ENCODE data around the gene TRIM41. TPM values are rescaled to one million over a fixed set of nuclear protein-coding genes. Genes with fewer than 3 reads are reported as not detected.

Gene TRIM41
- total RNA-seq, 1 donor from 2014 or later = 28.8 TPM

DNA sequence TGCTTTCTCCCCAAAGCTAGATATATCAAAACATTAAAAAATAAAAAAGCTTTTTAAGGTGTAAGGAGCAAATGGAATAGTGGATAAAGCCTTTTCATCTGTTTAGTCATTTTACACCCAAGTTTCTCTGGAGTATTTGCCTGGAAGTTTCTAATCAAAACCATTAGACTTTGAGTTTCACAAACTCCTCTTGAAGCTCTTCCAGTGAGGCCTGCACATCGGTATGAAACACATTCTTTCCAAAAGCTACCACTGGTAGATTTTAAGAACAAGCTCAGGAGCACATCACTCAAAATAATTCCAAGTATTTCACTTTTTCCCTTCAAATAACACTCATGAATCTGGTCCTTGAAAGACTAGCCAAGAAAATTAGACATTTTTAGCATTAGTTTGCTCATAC lies 32.2 kb downstream of the TRIM41 start:
- Mint-ChIP-seq H3K9me3 (ENCODE audit: unreplicated experiment) (peaks cover 2% of the 10 kb centered on the region), H3K4me1 (ENCODE audit: low read depth, unreplicated experiment) (peaks cover 23% of the 10 kb centered on the region), H3K4me3 (ENCODE audit: unreplicated experiment) (no peak overlapping the region), H3K36me3 (ENCODE audit: unreplicated experiment) (no peaks in the 10 kb centered on the region), H3K27me3 (ENCODE audit: unreplicated experiment) (peaks cover 6% of the 10 kb centered on the region), H3K27ac (ENCODE audit: unreplicated experiment) (no peak overlapping the region)
- no peak for DNase-seq
- TF ChIP-seq, protein P1, sequence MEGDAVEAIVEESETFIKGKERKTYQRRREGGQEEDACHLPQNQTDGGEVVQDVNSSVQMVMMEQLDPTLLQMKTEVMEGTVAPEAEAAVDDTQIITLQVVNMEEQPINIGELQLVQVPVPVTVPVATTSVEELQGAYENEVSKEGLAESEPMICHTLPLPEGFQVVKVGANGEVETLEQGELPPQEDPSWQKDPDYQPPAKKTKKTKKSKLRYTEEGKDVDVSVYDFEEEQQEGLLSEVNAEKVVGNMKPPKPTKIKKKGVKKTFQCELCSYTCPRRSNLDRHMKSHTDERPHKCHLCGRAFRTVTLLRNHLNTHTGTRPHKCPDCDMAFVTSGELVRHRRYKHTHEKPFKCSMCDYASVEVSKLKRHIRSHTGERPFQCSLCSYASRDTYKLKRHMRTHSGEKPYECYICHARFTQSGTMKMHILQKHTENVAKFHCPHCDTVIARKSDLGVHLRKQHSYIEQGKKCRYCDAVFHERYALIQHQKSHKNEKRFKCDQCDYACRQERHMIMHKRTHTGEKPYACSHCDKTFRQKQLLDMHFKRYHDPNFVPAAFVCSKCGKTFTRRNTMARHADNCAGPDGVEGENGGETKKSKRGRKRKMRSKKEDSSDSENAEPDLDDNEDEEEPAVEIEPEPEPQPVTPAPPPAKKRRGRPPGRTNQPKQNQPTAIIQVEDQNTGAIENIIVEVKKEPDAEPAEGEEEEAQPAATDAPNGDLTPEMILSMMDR (IDR thresholded peaks at IDR 0.05; ENCODE audit: partially characterized antibody, unreplicated experiment) = no peak

DNA sequence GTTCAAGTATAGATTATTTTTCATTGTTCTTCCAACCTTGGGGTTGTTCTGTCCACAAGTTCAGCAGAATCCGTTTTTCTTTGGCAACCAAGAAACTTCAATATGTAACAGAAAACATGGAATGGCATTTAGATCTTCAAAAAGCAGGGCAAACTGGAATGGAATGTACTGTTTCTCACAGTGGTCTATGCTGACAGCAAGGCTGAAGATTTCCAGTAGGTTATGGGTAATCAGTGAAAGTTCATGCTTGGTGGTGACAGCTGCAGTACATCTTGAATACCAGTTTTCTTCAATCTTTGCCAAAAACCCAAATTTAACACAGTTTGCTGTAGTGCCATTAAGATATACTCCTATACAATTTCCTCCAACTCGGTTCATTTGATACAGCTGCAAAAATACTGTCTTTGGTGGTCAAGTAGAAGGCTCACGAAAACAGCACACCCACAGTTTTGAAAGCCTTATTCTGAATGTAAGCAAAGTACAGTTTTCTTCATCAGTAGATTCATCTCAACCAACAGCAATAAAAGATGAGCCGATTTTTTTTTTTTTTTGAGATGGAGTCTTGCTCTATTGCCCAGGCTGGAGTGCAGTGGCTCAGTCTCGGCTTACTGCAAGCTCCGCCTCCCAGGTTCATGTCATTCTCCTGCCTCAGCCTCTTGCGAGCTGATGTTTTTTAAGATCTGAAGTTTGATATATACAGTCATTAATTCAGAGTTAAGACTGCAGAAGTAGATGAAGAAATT lies 32.9 kb downstream of the TRIM41 start:
- TF ChIP-seq, protein P1 (IDR thresholded peaks at IDR 0.05; ENCODE audit: partially characterized antibody, unreplicated experiment) = no peak
- H3K27ac Mint-ChIP-seq (ENCODE audit: unreplicated experiment) = no peak overlapping the region
- no peak overlapping the region for H3K4me3 Mint-ChIP-seq (ENCODE audit: unreplicated experiment)
- H3K27me3 Mint-ChIP-seq (ENCODE audit: unreplicated experiment) = peaks cover 12% of the 10 kb centered on the region
- H3K36me3 Mint-ChIP-seq (ENCODE audit: unreplicated experiment) = no peaks in the 10 kb centered on the region
- DNase-seq = no peak
- peaks cover 20% of the 10 kb centered on the region for H3K4me1 Mint-ChIP-seq (ENCODE audit: low read depth, unreplicated experiment)
- peaks cover 8% of the 10 kb centered on the region for H3K9me3 Mint-ChIP-seq (ENCODE audit: unreplicated experiment)

DNA sequence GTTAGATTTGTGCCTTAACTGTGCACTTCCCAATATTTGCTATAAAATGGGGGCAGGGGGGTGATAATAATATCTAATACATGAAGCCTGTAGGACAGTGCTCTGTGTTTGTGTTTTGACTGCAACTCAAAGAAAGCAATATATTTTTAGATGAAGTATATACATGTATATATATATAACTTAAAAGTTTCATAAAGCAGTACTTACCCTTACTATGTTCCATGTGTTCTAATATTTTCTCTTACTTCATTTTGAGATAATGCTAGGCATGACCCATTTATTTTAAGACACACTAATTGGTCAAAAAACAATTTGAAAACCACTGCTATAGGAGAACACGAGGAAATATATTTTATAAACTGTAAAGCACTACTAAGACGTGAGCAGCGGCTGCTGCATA lies 35.5 kb downstream of the TRIM41 start:
- peaks cover 12% of the 10 kb centered on the region for H3K4me1 Mint-ChIP-seq (ENCODE audit: low read depth, unreplicated experiment)
- TF ChIP-seq, protein P1 (IDR thresholded peaks at IDR 0.05; ENCODE audit: partially characterized antibody, unreplicated experiment) = no peak
- H3K9me3 Mint-ChIP-seq (ENCODE audit: unreplicated experiment) = peaks cover 8% of the 10 kb centered on the region
- no peak for DNase-seq
- H3K27ac Mint-ChIP-seq (ENCODE audit: unreplicated experiment) = no peak overlapping the region
- H3K36me3 Mint-ChIP-seq (ENCODE audit: unreplicated experiment) = no peaks in the 10 kb centered on the region
- H3K4me3 Mint-ChIP-seq (ENCODE audit: unreplicated experiment) = peak overlapping the region; percentile 97
- peaks cover 12% of the 10 kb centered on the region for H3K27me3 Mint-ChIP-seq (ENCODE audit: unreplicated experiment)

DNA sequence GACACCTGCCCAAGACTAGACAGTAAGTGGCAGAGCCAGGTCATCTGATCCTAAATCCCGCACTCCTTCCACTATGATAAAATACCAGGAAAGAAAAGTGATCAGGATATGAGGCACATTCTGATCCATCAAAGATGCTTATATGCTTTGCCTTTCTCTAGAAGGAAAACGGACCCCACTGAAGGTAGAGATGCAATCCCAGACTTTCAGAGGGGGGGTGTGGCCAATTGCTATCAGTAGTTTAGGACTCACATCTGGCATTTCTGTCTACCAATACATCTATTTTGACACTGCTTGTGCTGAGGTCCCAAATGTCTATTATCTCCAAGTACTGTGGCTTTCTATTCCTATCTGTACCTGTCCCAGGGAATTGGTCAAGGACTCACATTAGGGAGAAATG lies 36.2 kb downstream of the TRIM41 start:
- Mint-ChIP-seq H3K4me3 (ENCODE audit: unreplicated experiment) (peak overlapping the region; percentile 97), H3K9me3 (ENCODE audit: unreplicated experiment) (peaks cover 8% of the 10 kb centered on the region), H3K27ac (ENCODE audit: unreplicated experiment) (no peak overlapping the region), H3K36me3 (ENCODE audit: unreplicated experiment) (no peaks in the 10 kb centered on the region), H3K4me1 (ENCODE audit: low read depth, unreplicated experiment) (peaks cover 12% of the 10 kb centered on the region), H3K27me3 (ENCODE audit: unreplicated experiment) (peaks cover 13% of the 10 kb centered on the region)
- TF ChIP-seq, protein P1 (IDR thresholded peaks at IDR 0.05; ENCODE audit: partially characterized antibody, unreplicated experiment) = no peak
- no peak for DNase-seq

DNA sequence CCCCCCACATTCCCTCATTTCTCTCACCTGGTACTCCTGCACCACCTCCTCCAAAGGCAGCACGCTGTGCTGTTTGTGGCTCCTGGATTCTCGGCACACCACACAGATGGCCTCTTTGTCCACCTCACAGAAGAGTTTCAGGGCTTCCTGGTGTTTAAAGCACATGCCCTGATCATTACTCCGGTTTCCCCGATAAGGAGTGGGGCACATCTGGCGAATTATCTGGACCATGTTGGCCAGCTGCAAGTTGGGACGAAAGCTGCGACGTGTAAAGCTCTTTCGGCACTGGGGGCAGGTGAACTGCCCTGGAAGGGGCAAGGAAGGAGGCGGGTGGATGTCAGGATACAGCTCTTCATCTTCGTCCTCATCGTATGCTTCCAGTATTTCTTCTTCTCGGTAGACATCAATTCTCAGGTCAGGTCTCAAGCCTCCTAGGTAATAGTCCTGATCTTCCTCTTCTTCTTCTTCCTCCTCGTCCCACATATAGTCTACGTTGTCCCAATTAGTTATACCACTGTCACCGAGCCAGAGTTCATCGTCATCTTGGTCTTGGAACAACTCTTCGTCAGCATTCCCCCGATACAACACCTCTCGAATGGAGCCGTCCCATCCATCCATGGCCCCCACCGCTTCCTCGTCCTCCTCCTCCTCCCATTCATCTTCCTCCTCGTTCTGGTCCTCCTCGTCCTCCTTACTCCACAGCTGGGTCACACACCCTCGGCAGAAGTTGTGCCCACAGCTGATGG lies 37.1 kb downstream of the TRIM41 start:
- peaks cover 10% of the 10 kb centered on the region for H3K9me3 Mint-ChIP-seq (ENCODE audit: unreplicated experiment)
- peak overlapping the region; percentile 97 for H3K4me3 Mint-ChIP-seq (ENCODE audit: unreplicated experiment)
- H3K36me3 Mint-ChIP-seq (ENCODE audit: unreplicated experiment) = no peaks in the 10 kb centered on the region
- peaks cover 15% of the 10 kb centered on the region for H3K4me1 Mint-ChIP-seq (ENCODE audit: low read depth, unreplicated experiment)
- peak overlapping the region; percentile 89 for H3K27ac Mint-ChIP-seq (ENCODE audit: unreplicated experiment)
- peaks cover 13% of the 10 kb centered on the region for H3K27me3 Mint-ChIP-seq (ENCODE audit: unreplicated experiment)
- TF ChIP-seq, protein P1 (IDR thresholded peaks at IDR 0.05; ENCODE audit: partially characterized antibody, unreplicated experiment) = no peak
- DNase-seq = no peak
